Effector CD4-positive, alpha-beta T cell (primary cell): Measurements from ENCODE around the gene NPNT.

Source experiments
- DNase-seq: peaks from one replicate; pipeline ENCODE4 v3.0.0-alpha.2; 2020

The NPNT gene

DNA sequence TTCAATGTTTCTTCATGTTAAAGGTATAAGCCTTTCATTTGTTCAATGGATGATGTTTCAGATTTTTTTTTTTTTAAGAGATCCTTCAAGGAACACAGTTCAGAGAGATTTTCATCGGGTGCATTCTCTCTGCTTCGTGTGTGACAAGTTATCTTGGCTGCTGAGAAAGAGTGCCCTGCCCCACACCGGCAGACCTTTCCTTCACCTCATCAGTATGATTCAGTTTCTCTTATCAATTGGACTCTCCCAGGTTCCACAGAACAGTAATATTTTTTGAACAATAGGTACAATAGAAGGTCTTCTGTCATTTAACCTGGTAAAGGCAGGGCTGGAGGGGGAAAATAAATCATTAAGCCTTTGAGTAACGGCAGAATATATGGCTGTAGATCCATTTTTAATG lies 75.8 kb downstream of the NPNT start:
- DNase-seq = no peak

DNA sequence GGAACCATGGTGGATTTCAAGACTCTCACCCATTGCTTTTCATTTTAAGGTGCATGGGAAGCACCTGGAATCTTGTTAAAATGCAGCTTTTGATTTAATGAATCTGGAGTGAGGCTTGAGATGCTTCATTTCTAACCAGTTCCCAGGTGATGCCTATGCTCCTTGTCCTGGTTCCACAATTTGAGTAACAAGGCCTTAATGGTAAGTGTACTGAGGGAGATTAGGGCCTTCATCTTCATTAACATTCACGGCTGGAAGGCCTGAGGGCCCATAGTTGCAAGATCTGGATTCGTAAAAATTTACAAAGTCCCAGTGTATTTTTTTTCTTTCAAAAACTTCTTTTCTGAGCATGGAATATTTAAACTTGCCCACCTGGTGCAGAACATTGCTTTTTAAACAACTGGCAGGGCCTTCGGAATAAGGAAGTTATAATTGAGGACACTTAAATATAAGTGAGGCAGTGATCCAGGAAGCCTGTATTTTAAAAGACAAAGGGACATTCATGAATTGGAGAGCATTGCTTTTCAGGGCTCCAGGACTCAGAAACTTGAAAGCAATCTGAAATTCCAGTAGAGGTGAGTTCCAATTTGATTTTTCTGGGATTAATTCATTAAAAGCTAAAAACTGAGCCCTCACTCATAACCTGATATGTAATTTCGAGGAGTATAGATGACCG lies 77.8 kb downstream of the NPNT start:
- DNase-seq = no peak

DNA sequence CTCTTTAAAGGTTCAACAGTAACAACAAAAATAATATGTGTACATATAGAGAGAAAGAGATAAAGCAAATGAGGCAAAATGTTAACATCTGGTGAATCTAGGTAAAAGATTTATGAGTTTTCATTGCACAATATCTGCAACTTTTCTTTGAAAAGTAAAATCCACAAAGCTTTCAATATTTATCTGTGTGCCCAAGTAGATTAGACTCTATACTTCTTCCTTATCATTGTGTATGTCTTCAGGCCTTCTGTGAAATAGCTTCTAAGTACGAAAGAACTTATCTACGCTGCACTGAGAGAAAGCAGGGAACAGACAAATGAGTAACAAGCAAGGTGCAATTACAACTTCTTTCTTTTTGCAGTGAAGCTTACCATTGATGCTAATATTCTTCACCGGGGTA lies 81.6 kb downstream of the NPNT start:
- no peak for DNase-seq

DNA sequence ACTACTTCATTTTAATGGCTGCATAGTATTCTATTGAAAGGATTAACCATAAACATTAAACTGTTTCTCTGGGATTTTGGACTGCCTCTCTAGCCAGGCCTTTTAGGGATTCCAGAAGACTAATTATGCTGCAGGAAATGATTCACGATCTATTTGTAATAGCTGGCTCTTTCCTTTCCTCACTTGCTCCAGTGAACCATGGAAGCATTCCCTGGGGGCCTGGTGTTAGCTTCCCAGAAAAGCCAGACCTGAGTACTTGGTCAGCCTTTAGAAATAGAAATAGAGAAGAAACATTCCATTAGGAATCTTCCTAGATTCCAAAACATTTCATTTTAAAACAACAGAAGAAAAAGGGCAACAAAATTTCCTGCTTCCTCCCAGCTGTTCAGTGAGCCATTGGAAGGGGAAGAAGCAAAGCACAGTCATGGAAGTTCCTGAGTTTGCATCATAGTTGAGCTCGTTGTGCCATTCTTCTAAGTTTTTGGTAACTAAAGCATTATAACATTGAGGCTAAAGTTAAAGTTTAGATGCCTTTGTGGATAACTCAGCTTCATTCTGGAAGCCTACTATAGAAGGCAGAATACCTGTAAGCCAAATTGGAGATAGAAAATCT lies 83.5 kb downstream of the NPNT start:
- DNase-seq = no peak

DNA sequence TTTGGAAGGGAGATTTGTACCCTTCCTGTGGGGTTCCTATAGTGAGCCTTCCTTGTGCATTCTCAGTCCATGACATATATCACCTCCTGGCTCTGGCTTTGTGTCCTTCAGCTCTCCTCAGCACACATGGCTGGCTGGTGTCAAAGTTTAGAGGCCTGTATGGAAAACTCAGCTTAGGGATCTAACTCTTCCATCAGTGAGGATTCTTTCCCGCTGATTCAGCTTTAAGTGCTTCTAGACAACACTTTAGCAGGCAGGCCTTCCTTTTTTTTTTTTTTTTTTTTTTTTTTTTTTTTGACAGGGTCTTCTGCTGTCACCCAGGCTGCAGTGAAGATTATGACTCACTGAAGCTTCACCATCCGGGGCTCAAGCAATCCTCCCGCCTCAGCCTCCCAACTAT lies 84.2 kb downstream of the NPNT start:
- DNase-seq = no peak

DNA sequence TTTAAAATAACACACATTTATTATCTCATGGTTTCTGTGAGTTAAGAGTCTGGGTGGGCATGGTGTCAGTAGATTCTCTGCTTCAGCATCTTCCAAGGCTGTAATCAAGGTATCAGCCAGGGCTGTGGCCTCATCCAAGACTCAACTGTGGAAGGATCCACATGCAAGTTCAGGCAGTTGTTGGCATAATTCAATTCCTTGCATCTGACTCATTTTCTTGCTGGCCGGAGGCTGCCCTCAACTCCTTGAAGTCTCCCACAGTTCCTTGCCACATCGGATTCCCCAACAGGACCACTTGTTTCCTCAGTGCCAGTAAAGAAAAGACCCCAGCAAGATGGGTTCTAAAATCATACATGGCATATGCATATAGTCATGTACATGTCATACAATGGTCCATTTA lies 93.4 kb downstream of the NPNT start:
- DNase-seq = no peak

DNA sequence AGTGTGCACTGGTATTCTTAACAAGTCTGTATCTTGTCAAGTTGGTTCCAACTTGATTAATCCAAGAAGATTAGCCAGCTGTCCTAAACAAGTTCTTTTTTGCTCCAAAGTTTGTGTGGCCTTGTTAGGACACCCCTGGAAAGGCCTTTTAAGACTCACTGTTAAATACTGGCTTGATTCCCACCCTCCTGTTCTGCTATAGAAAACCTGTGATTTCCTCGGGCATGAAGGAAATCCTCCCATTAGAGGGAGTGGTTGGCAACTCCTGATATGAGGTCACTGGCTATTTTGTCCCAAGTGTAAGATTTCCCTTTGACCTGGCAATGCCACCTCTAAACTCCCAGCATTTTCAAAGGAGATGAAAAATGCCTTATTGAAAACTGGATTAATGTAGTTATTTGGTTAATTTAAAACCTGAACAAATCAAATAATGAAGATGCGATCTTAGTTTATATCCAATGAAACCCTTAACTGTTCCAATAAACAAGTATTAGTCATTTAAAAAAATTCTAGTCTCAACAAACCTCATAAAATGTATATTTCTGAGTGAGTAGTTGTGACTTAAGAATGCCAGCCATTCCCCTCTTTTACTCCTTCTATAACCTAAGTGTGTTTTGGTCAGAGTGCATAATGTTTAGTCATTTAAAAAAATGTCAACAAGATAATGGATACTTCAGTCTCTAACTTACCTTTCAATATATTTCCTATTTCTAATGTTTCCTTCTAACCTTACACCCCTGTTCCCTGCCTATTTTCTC lies 94.4 kb downstream of the NPNT start:
- DNase-seq = no peak

DNA sequence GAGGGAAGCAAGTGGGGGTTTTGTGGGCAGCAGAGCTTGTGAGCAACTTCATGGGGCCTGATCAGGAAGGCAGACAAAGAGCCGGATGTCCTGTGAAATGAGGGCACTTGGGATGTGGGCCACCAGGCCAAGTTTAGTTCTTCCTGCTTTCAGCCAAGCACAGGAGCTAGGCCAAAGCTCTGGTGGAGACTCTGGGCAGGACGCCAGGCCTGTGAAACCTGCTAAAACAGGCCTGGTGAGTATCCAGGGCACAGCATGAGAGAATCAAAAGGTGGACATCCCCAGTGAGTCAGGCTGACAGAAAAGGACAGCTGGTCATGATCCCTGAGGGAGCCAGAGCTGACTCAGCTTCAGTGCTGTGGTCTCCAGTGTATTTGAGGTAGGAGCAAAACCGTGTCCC lies 95.7 kb downstream of the NPNT start:
- DNase-seq = no peak

DNA sequence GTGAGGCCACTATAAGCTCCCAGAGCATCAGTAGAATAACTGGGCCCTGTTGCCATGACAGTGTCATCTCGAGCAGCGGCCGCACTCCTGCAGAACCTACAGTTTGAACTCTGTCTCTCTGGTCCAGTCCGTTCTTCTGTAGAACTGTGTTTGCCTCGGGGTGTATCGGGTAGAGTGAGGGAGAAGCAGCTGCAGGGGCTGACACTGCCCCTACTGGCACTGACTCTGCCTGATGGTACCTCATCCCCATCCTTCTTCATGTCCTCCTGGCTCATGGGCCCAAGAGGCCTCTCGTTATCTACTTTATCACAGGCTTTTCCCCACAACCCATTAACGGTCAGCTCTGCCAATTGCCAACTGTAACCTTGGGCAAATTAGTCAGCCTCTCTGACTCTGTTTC lies 96.5 kb downstream of the NPNT start:
- no peak for DNase-seq

DNA sequence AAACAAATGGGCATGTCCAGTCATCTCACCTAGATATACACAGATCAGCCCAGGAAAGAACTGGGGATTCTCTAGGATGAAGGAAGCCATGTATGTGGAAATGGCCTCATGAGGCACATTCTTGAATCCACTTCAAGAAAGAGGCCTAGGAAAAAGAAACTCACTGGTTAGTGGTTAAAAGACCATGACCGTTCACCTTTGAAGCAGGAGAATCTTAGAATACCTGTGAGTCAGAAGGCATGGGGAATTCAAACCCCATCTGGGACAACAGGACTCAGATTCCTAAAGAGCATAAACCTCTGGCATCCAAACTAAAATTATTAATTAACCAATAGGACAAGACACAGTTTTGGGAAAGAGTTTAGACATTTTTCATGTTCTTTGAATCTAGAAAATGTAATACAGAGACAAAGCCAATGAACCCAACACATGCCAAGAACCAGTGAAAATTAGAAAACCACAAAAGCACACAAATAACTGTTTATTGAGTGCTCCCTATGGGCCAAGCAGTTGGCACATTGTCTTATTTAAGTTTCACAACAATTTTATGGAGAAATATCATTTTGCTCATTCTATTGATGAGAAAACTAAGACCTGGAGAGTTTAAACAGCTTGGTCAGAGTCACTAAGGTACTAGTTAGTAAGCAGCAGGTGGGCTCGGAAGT lies 97.5 kb downstream of the NPNT start:
- no peak for DNase-seq

DNA sequence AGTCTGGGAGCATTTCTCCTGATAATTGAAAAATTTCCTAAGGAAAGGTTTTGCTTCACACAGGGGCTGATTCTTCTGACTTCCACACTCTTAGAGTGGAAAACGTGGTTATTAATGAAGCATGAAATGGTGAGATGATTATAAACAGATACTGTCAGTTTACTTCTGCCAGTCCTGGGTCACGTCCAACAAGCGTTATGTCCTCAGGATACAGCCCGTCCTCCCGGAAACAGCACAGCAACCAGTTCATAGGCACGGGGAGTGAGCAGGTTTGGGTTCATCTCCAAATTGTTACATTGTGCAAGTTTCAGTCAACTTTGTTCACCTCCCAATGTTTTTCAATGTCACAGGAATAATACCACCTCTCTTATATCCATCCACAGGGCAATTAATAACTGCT lies 98.8 kb downstream of the NPNT start:
- no peak for DNase-seq

DNA sequence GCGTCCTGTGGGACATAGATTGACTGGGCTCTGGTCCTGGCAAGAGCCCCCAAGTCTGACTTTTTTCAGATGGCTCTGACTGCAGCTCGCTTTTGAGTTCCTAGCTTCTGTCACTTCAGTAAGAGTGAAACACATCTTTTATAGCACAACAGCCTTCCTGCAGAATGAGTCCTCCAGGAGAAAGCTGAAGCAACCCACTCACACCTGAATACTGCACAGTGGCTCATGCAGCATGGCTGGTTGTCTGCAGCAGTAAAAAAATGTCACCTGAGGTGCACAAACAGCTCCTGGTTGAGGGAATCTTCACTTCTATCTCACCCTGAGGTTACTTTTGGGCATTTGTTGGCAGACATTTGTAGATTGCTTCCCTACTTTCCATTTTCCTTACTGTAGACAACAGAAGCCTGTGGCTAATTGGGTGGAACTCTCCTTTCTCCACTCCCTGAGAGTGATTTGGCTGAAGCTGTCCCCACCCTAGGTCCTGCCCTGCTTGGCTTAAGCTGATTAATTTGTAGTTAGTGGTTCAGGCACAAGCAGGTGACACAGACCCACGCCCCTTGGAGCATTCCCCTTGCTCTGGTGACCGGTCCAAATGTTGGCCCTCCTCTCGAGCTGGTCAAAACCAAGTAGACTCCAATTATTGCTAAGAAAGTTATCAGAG lies 99.7 kb downstream of the NPNT start:
- DNase-seq = no peak

DNA sequence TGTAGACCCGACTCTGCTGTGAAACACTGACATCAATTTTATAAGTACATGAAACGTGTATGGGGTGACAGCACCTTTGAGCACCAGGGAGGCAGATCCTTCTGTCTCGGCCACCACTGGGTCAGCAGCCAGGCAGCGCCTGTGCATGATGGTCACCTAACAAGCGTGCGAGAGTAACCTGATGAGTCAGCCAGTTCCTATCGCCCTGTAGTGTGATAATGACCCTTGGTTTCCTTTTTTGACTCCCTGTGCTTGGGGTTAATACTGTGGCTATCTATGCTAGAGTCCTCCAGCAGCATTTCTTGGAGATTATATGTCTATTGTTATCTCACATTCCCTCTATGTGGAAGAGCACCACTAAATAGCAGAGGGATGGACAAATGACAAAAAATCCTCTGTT lies 101.6 kb downstream of the NPNT start:
- no peak for DNase-seq

DNA sequence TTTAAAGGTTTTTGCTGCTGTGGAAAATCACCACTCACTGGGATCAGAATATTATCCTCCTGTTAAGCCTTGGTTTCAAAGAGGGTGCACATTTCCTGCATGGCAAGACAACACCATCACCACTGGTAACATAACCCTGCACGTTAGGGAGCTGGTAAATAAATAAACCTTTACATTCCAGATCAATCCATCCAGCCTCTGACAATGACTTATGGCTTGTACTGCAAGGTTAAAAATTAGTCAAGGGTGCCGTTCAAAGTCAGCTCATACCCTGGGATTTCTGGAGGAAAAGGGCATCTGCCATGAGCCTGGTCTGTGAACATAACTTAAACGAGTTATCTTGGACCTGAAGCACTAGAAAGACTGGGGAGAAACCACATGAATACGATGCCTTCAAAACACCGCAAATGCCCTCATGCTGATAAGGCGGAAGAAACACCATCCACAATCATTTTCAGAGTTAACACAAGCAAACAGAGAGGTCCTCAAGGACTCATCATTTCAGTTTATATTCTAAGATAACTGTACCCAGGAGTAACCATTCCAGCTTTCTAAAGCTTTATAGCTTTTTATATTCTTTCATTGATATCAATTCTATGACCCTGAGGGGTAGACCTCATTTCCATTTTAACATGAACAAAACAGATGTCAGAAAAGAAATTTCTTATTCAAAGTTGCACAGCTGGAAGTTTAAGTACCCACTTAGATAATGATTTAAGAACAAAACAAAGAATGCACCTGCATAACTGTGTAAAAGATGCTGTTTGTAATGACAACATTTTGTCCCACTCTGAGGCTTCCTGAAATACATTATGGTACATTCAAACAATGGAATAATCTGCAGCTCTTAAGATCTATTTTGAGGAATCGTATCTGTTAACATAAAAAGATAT lies 103.1 kb downstream of the NPNT start:
- DNase-seq = no peak

DNA sequence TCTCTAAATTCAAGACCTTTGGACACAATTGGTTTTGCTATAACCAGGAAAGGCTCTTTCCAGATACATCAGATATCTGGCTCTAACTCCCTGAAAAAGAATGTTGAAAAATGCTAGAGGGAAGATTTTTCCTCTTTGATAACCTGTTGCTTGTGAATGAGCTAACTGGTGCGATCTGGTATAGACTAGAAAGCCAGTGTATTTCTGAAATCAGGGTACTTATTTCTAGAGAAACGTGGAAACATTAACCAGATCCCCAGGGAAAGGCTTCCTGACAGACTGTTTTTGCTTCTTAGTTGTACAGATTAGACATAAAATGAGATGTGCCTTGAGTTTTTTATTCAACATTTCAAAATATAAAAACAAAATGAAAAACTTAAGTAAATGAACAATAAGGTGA lies 107.7 kb downstream of the NPNT start:
- DNase-seq = no peak

DNA sequence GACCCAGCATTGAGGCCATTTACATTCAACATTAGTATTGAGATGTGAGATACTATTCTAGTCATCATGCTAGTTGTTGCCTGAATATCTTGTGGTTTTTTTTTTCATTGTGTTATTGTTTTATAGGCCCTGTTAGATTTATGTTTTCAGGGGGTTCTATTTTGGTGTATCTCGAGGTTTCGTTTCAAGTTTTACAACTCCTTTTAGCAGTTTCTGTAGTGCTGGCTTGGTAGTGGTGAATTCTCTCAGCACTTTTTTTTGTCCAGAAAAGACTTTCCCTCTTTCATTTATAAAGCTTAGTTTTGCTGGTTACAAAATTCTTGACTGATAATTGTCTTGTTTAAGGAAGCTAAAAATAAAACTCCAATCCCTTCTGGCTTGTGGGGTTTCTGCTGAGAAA lies 115.5 kb downstream of the NPNT start:
- no peak for DNase-seq

DNA sequence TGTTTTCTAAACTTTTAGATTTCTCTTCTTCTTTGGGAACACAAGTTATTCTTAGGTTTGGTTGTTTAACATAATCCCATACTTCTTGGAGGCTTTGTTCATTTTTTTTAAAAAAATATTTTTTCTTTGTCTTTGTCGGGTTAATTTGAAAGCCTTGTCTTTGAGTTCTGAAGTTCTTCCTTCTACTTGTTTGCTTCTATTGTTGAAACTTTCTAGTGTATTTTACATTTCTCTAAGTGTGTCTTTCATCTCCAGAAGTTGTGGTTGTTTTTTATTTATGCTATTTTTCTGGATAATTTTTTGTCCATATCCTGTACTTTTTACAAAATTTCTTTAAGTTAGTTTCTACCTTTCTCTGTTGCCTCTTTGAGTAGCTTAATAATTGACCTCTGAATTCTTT lies 116.1 kb downstream of the NPNT start:
- DNase-seq = no peak

DNA sequence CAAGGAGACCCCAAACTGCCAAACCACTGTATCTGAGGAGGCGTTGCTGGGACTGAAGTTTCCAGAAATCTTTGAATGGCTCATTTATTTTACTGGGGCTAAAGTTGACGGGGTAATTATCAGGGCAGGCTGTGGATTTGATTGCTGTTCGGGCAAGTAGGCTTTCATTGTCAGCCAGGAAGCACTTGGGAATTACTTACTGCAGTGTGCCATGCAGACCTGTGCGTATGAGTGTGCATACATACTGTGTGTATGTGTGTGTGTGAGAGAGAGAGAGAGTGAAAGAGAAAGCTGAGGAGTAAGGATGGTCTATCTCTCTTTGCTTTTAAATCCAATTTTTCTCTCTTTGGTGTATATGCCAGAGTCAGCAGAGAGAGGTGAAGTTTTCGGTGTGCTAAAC lies 122.7 kb downstream of the NPNT start:
- DNase-seq = no peak

DNA sequence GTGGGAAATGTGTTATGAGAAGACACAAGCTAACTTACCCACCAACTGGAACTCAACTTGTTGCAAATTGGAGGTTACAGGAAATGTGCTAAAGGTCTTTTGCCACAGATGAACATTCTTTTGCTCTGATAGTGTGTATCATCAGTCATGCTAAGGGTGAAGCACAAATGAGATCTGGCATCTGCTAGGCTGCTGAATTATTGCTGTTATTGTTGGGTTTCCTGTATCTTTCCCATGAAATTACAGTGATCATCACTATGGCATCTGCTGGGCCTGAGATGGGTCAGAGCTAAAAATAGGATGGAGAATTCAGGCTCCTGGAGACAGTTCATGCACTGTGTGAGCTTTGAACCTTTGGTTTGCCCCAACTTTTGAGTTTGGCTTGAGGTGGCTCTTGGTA lies 124.5 kb downstream of the NPNT start:
- no peak for DNase-seq
